Skeletal muscle tissue (tissue), 4 donors: ENCODE results near the gene DNMT3A. TPM values are rescaled to one million over a fixed set of nuclear protein-coding genes. Genes with fewer than 3 reads are reported as not detected.

Experiments
- H3K27ac ChIP-seq: one replicate; pipeline ENCODE4 v1.7.0; 2013; ENCODE audit warnings: mild to moderate bottlenecking, low read depth, low read length, inconsistent platforms
- H3K27me3 ChIP-seq, 3 donors: one replicate each; pipeline ENCODE4 v1.7.0; 2013; ENCODE audit warnings: low read length in 3 of 3; ENCODE audit not compliant: control insufficient read depth in 3 of 3, insufficient read depth in 3 of 3
- H3K36me3 ChIP-seq, 3 donors: one replicate each; pipeline ENCODE4 v1.7.0; 2013; ENCODE audit warnings: low read length in 3 of 3; ENCODE audit not compliant: control insufficient read depth in 3 of 3, insufficient read depth in 3 of 3
- H3K4me1 ChIP-seq, 3 donors: one replicate each; pipeline ENCODE4 v1.7.0; 2013; ENCODE audit warnings: low read length in 3 of 3, mild to moderate bottlenecking in 3 of 3; ENCODE audit not compliant: control insufficient read depth in 3 of 3, insufficient read depth in 3 of 3
- H3K4me3 ChIP-seq, 3 donors: one replicate each; pipeline ENCODE4 v1.7.0; 2013; ENCODE audit warnings: low read length in 3 of 3
- H3K9ac ChIP-seq, 3 donors: one replicate each; pipeline ENCODE4 v1.7.0; 2013; ENCODE audit warnings: low read length in 3 of 3, mild to moderate bottlenecking in 3 of 3, moderate library complexity in 2 of 3, low read depth in 1 of 3
- H3K9me3 ChIP-seq, 3 donors: one replicate each; pipeline ENCODE4 v1.7.0; 2013; ENCODE audit warnings: low read length in 3 of 3; ENCODE audit not compliant: control insufficient read depth in 3 of 3
- total RNA-seq: library from RNA; depleted of rRNA; stranded (reverse); fragments of >200 nt; gene quantifications from one replicate; pipeline ENCODE4 v1.2.3, GENCODE V29; 2014
- donor health status: Osteomylitis.

Gene DNMT3A
- total RNA-seq, 1 donor from 2014 or later = 62.1 TPM

DNA sequence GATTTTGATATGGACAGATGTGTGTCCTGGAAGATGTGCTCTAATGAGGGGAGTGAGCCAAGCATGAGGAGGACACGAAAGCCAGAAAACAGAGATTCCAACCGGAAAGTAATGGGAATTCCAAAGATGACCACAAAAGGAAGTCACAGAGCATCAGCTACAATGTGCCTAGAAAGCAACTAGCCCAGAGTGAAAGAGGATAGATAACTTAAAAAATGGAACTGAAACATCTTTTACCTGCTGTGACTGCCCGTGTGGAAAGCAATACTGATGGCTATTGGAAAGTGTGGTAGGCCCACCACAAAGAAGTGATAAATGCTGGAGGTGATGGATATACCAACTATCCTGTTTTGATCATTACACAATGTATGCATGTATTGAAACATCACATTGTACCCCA is 21.6 kb downstream of the DNMT3A start:
- Histone ChIP-seq H3K9me3 (no peaks in the 10 kb centered on the region), H3K4me1 (peaks cover 36 to 40% (median 40%) of the 10 kb centered on the region in 3 donors), H3K36me3 (peaks cover 0 to 2% (median 0%) of the 10 kb centered on the region in 3 donors), H3K9ac (no peak overlapping the region), H3K4me3 (no peak overlapping the region), H3K27me3 (no peaks in the 10 kb centered on the region), H3K27ac (no peak overlapping the region)

DNA sequence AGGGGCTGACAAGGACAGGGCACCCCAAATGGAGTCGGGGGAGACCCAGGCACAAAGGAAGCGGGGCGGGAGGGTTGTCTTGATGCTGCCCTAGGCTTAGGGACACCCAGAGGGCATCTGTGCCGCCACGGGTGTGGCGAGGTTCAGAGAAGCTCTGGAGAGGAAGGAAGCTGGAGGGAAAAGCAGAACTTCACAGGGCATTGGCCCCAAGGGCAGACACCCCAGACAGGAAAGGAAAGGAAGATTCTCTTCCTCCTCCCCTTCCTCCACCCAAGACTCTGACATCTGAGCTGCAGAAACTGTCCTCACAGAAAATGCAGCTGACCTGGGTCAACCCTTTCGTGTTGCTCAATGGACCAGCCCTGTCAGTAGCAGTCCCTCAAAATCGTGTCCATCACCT is 25.6 kb downstream of the DNMT3A start:
- Histone ChIP-seq H3K27me3 (no peaks in the 10 kb centered on the region), H3K27ac (peak overlapping the region; percentile 72)

DNA sequence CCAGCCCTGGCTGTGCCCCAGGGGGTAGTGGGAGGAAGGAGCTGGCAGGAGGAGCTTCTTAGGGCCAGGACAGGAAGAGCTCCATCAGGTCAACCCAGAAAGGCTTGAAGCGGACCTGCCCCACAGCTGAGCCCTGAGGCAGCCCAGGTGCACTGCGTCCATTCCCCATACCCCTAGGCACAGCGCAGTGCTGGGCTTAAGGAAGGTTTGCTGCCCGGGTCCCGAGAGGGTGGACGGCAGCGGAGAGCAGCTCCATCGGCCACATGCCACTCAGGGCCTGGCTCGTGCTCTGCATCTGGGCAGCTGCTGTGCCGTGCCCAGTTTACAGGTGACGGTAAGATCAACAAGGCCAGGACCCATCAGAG is 26.4 kb downstream of the DNMT3A start:
- Histone ChIP-seq H3K36me3 (peaks cover 4 to 12% (median 11%) of the 10 kb centered on the region in 3 donors), H3K27me3 (no peaks in the 10 kb centered on the region), H3K9ac (peak overlapping the region; percentile 48 to 74 (median 57)), H3K4me1 (peaks cover 58 to 64% (median 59%) of the 10 kb centered on the region in 3 donors), H3K27ac (peak overlapping the region; percentile 72), H3K9me3 (no peaks in the 10 kb centered on the region), H3K4me3 (peak overlapping the region in 1 of 3 donors; percentile 41)

More for the DNA sequence above, 25.6 kb downstream of the DNMT3A start:
- Histone ChIP-seq H3K36me3 (peaks cover 4 to 13% (median 11%) of the 10 kb centered on the region in 3 donors), H3K4me3 (peak overlapping the region in 2 of 3 donors; percentile 13 to 41), H3K9me3 (no peaks in the 10 kb centered on the region), H3K9ac (peak overlapping the region; percentile 14 to 74 (median 61)), H3K4me1 (peaks cover 51 to 57% (median 51%) of the 10 kb centered on the region in 3 donors)

DNA sequence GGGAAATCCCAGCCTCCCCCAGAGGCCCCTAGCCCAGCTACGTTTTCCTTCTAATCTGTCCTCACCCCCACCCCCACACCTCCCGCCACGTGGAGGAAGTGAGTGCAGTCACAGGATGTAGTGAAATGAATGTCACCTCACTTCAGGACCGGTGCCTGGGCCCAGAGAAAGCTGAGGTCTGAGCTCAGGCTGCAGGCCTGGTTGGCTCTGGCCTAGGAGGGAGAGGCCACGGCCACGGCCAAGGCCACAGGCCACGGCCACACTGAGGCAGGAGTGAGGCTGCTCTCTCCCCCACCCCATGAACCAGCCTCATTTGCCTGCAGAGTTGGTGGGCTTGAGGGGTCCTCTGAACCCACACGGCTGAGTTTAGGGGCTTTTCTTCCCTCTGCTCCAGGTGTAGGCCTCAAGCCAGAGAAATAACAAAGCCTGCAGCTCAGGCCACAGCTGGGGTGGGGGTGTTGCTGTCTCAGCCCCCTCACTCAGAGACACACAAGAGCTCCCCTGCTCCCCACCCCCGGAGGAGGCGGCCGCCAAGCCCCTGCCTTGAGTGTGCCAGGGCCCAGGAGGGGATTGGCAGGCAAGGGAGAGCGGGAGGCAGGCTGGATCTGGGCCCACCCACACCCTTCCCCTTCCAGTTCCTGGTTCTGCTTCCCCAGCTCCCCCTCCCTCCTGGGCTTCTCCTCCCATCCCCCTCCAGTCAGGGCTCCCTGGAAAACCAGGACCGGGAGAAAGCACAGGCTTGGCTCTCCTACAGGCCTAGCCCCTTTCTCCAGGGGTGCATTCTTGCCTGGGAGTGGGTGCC is 27.0 kb downstream of the DNMT3A start:
- H3K9ac ChIP-seq = peak overlapping the region; percentile 48 to 74 (median 57)
- peaks cover 62 to 69% (median 64%) of the 10 kb centered on the region in 3 donors for H3K4me1 ChIP-seq
- peak overlapping the region; percentile 72 for H3K27ac ChIP-seq
- no peaks in the 10 kb centered on the region for H3K9me3 ChIP-seq
- no peaks in the 10 kb centered on the region for H3K27me3 ChIP-seq
- H3K36me3 ChIP-seq = peaks cover 4 to 12% (median 11%) of the 10 kb centered on the region in 3 donors
- H3K4me3 ChIP-seq = peak overlapping the region in 1 of 3 donors; percentile 41

DNA sequence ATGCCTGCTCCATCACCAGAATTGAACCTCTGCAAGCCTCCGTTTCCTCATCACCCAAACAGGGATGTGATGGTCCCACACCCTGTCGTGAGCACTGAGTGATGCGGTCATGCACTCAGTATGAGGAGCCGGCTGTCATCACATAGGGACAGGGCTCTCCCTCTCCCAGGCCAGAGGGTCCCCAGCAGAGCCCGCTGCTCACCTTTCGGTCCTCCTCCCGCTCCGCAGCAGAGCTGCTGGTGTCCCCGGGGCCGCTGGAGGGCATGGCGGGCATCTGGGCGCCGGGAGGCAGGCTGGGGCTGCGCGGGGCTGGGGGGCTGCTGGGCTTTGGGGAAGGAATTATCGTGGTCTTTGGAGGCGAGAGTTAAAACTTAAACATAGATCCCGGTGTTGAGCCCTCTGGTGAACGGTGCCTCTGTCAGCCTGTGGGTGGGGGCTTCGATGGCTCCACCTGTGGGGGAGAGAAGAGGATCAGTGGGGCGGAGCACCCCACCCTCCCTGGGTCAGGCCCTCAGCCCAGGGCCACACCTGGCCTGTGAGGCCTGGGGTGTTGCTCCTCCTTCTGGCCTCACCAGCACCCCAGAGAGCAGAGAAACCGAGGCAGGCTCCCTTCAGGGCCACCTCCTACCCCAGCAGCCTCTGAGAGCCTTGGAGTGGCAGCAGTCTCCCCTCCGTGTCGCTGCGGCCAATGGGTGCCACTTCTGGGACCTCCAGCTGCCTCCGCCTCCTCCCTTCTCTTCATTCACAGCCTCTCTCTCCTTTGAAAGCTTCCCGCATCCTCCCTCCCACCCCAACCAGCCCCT is 27.8 kb downstream of the DNMT3A start:
- Histone ChIP-seq H3K27me3 (no peaks in the 10 kb centered on the region), H3K9me3 (no peaks in the 10 kb centered on the region), H3K9ac (peak overlapping the region in 2 of 3 donors; percentile 32 to 85), H3K4me3 (no peak overlapping the region), H3K4me1 (peaks cover 68 to 76% (median 71%) of the 10 kb centered on the region in 3 donors), H3K27ac (peak overlapping the region; percentile 72), H3K36me3 (peaks cover 8 to 18% (median 17%) of the 10 kb centered on the region in 3 donors)

DNA sequence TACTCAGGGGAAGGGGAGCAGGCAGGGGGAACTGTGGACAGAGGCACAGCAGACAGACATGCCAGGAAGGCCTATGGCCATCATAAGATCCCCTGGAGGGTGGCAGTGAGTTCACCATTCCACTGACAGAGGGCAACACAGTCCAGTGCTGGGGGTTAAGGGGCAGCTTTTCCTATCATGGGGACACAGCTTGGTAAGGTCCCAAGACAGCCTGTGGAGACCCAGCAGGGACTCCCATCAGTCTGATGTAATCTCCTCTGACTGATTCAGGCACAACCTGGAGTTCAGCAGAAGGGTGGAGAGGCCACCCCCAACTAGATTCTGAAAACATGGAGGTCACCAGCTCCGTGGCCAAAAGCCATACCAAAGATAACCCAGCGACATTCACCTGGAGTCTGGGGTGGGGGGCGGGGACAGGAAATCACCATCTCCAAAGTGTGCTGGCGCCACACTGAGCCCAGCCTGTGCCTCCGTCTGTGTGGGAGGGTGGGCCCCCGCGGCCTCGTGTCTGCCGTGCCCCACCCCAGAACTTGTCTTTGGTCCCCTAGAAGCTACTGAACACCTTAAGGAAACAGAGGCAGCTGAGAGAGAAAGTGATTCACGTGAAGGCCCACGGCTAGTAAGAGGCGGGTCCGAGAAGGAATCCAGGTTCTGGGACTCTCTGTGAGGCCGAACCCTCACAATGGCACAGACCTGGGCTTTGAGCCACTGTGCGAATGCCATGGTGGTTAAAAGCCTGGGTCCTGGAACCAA is 28.6 kb downstream of the DNMT3A start:
- peak overlapping the region; percentile 85 for H3K27ac ChIP-seq
- H3K4me1 ChIP-seq = peaks cover 76 to 84% (median 79%) of the 10 kb centered on the region in 3 donors
- no peaks in the 10 kb centered on the region for H3K9me3 ChIP-seq
- H3K27me3 ChIP-seq = no peaks in the 10 kb centered on the region
- H3K9ac ChIP-seq = peak overlapping the region; percentile 20 to 85 (median 42)
- no peak overlapping the region for H3K4me3 ChIP-seq
- peaks cover 10 to 24% (median 17%) of the 10 kb centered on the region in 3 donors for H3K36me3 ChIP-seq

DNA sequence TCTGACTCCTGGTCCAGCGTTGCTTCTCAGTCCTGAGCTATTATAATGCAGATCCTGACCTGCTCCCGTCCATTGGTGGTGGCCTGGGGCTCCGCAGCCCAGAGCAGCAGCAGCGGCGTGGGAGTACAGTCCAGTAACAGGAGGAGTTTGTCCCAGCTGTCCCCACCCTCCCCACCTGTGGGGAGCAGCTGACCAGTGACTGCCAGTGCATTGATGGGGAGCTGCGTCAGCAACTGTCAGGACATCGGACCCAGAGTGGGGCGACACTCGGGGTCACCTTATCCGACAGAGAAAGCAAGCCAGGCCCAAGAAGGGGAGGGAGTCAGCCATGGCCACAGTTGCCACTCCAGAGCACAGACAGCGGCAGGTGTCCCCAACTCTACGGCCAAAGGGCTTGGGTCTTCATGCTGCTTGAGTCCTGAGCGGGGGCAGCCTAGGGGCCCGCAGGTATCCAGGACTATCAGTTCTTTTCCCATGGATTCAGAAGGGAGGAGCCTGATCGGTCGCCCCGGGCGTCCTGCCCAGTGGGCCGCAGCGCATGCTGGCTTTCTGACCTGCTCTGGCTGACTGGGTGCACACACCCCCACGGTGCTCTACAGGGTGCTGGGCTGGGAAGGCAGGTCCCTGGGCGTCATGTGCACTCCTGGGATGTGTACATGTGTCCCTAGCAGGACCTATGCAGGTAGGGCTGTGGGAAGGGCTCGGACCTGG is 29.7 kb downstream of the DNMT3A start:
- Histone ChIP-seq H3K27me3 (no peaks in the 10 kb centered on the region), H3K9ac (peak overlapping the region; percentile 45 to 85 (median 48)), H3K36me3 (peaks cover 13 to 27% (median 22%) of the 10 kb centered on the region in 3 donors), H3K9me3 (no peaks in the 10 kb centered on the region), H3K4me1 (peaks cover 86 to 94% (median 90%) of the 10 kb centered on the region in 3 donors), H3K4me3 (peak overlapping the region in 2 of 3 donors; percentile 36 to 60), H3K27ac (peak overlapping the region; percentile 85)

DNA sequence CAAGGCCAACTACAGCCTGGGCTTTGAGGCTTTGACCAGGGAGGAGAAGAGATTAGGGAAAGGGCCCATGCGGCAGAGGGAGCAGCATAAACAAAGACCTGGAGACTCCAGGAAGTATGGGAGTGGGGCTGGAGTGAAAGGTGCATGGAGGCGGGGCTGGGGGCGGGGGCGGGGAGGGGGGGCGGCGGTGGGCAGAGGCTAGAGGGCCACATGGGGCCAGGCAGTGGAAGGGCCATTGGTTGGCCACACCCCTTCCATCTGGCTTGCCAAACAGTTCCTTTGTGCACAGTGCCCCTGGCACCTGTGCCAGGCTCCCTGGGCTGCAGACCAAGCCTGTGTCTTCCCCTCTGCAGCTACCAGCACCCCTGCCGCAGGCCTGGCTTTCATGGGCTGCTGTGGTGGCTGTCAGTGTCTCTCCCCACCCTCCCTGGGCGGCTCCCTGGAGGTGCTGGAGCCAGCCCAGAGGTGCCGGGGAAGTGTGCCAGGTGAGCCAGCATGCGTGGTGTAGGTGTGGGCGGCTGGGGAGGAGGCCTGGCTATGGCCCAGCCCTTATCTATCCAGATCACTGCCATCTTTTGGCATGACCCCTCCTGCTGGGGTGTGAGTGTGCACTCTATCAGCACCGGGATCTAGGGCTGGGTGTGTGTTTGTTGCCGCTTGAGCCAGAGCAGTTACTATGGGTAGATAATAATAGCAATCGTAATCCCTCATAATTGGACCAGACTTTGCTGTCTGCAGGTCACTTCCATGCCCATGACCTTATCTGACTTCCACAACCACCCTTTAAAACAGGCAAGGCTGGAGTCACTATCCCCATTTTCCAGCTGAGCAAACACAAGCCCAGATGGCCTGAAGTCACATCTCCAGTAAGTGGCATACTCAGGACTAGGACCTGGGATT is 30.5 kb downstream of the DNMT3A start:
- Histone ChIP-seq H3K27ac (peak overlapping the region; percentile 85), H3K9me3 (no peaks in the 10 kb centered on the region), H3K36me3 (peaks cover 13 to 27% (median 24%) of the 10 kb centered on the region in 3 donors), H3K4me3 (peak overlapping the region in 2 of 3 donors; percentile 1 to 49), H3K27me3 (no peaks in the 10 kb centered on the region), H3K4me1 (peaks cover 89 to 97% (median 94%) of the 10 kb centered on the region in 3 donors), H3K9ac (peak overlapping the region; percentile 45 to 85 (median 74))
